Mucosa of descending colon (tissue), 3 donors: ENCODE results near the gene GALNT1. TPM values are rescaled to one million over a fixed set of nuclear protein-coding genes. Genes with fewer than 3 reads are reported as not detected.
A peak's percentile ranks its signal among the peaks of the same experiment; 100 is the strongest.

Experiments
- ATAC-seq: fragments of 200-7000 bp; cut with Tn5 transposase; one replicate; pipeline ENCODE4 v1.9.1; 2020; ENCODE audit warnings: mild to moderate bottlenecking, moderate library complexity
- DNase-seq, 3 donors: peaks; one replicate each; pipeline ENCODE4 v3.0.0-alpha.2; 2020
- H3K36me3 ChIP-seq: fragments of 200-600 bp; one replicate; pipeline ENCODE4 v1.8.0; 2021; ENCODE audit warnings: low read depth, mild to moderate bottlenecking
- H3K4me1 ChIP-seq: fragments of 200-600 bp; one replicate; pipeline ENCODE4 v1.8.0; 2021; ENCODE audit warnings: low read depth, mild to moderate bottlenecking
- H3K4me3 ChIP-seq: fragments of 200-600 bp; one replicate; pipeline ENCODE4 v1.8.0; 2021; ENCODE audit warnings: mild to moderate bottlenecking
- H3K9me3 ChIP-seq: fragments of 200-600 bp; one replicate; pipeline ENCODE4 v1.8.0; 2021; ENCODE audit warnings: mild to moderate bottlenecking
- intact Hi-C, 2 donors: fragments of 100-400 bp; cut with DNase I in 1 of 2; cut with micrococcal nuclease in 1 of 2; formaldehyde crosslinking; loops; one replicate each; pipeline versions ENCODE4 v1.11.0 to v1.11.1; 2022; cut with DNase I, micrococcal nuclease
- microRNA-seq: library from miRNA; unstranded; fragments of <30 nt; microRNA quantifications from one replicate; pipeline ENCODE4, GENCODE V29; 2019
- total RNA-seq, 3 donors: library from RNA; stranded (reverse); fragmentation: NEBNext Ultra II Directional in 2 of 3; extraction: Animal tissue kit (Norgen Biotek cat#: 25700) in 2 of 3; gene quantifications; one replicate each; pipeline versions ENCODE4 v1.2.1 to v1.2.4, GENCODE V29; 2021 to 2023
- TF ChIP-seq, protein P1 (sequence below): fragments of 200-600 bp; IDR thresholded peaks from one replicate; pipeline ENCODE4 v1.8.0; 2022; ENCODE audit warnings: antibody characterized with exemption, mild to moderate bottlenecking
- donor health status: DM: no; HTN: no; CAD: no; lungs with moderate emphysema.
- donor health status: DM: no; HTN: no; CAD: no.
- donor health status: DM: no; HTN: yes; CAD: no.

GALNT1 gene
- total RNA-seq, 3 donors from 2014 or later: 82.7 to 118 (median 109) TPM

DNA sequence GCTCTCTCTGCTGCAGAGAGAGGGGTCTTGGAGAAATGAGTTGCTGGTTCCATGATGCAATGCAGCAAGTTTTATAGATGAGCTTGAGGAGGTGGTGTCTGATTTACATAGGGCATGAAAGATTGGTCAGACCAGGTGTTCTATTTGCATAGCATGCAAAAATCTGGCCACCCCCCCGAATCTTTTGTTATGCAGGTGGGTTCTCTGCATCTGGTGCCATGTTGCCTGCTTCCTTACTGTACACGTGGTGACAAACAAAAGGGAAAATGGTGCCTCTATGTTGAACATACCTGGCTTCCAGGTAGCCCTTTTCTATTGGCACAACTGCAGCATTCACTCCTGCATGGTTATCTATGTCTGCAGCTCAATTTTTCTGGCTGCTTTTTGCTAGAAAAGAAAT is 169.4 kb downstream of the GALNT1 start:
- H3K4me1 ChIP-seq: no peaks in the 10 kb centered on the region
- H3K9me3 ChIP-seq: no peaks in the 10 kb centered on the region
- intact Hi-C loops: loop anchor here in 1 of 2 donors (10.0 kb wide), 1 partner anchor 204 kb away; no protein-coding TSS in a partner anchor
- H3K4me3 ChIP-seq: no peak overlapping the region
- H3K36me3 ChIP-seq: no peaks in the 10 kb centered on the region
- DNase-seq (no peak), ATAC-seq (no peak)
- TF ChIP-seq, protein P1, sequence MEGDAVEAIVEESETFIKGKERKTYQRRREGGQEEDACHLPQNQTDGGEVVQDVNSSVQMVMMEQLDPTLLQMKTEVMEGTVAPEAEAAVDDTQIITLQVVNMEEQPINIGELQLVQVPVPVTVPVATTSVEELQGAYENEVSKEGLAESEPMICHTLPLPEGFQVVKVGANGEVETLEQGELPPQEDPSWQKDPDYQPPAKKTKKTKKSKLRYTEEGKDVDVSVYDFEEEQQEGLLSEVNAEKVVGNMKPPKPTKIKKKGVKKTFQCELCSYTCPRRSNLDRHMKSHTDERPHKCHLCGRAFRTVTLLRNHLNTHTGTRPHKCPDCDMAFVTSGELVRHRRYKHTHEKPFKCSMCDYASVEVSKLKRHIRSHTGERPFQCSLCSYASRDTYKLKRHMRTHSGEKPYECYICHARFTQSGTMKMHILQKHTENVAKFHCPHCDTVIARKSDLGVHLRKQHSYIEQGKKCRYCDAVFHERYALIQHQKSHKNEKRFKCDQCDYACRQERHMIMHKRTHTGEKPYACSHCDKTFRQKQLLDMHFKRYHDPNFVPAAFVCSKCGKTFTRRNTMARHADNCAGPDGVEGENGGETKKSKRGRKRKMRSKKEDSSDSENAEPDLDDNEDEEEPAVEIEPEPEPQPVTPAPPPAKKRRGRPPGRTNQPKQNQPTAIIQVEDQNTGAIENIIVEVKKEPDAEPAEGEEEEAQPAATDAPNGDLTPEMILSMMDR: no peak

DNA sequence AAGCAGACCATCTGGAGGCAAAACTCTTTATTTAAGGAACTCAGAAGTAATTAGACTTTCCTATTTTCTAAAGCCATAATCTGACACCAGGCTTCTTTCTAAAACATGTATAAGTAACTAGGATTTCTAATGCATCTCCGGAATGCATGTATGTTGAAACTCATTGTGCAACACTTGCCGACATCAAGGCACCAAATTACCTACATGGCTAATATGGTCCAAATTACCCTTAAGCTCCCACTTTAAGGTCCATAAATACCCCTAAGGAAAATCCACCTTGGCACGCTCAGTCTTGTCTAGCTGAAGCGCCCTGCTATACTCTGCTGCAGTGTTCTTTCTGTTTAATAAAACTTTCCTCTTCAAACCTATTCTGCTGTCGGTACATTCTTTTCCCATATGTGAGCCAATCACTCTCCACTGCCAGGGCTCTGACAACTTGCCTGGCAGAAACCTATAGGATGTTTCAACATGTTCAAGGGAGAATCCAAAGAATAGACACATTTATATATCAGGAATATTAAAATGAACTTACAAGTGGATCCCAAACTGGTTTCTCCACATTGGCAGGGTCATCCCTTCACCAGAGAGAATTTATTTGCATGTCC is 171.9 kb downstream of the GALNT1 start:
- TF ChIP-seq, protein P1: no peak
- H3K9me3 ChIP-seq: no peaks in the 10 kb centered on the region
- intact Hi-C loops: loop anchor here in 1 of 2 donors (10.0 kb wide), 1 partner anchor 201 kb away; no protein-coding TSS in a partner anchor
- no peaks in the 10 kb centered on the region for H3K36me3 ChIP-seq
- DNase-seq: no peak
- H3K4me1 ChIP-seq: no peaks in the 10 kb centered on the region
- ATAC-seq: no peak
- H3K4me3 ChIP-seq: no peak overlapping the region

DNA sequence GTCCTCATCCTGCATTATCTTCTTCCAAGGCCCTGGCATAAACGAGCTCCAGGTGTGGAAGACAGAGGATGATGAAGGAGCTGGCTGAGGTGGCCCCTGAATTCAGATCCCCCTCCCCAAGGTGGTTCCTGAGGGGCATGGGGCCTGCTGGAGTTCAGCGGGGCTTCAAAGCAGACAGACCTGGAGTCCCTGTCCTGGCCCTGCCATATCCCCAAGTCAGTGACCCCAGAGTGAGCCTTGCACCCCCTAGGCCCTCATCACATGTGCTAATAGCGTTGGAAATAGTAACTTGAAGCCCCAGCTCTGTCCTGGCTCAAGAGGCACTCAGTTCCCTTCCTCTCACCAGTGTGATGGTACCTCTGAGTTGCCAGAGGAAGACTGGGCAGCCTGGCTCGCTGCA is 172.9 kb downstream of the GALNT1 start:
- intact Hi-C loops: loop anchor here in 1 of 2 donors (10.0 kb wide), 1 partner anchor 200 kb away; no protein-coding TSS in a partner anchor
- DNase-seq (no peak), ATAC-seq (no peak)
- no peaks in the 10 kb centered on the region for H3K9me3 ChIP-seq
- TF ChIP-seq, protein P1: no peak
- H3K36me3 ChIP-seq: no peaks in the 10 kb centered on the region
- H3K4me1 ChIP-seq: no peaks in the 10 kb centered on the region
- H3K4me3 ChIP-seq: no peak overlapping the region

DNA sequence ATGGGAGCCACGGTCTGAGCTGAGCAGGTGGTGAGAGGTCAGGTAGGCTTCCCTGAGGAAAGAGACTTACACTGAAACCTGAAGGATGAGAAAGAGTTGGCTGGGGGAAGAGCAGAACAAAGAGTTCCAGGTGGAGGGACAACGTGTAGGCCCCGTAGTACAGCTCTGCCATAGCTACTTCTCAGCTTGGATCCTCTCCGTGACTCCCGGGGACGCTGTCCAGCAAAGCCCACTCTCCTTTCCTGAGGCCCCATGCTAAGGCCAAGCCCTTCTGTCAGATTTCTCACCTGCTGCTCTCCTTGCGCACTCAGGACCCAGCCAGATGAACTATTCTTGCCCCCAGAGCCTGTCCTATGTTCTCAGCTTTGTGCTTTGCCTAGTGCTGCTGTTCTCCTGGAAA is 173.8 kb downstream of the GALNT1 start:
- H3K36me3 ChIP-seq: no peaks in the 10 kb centered on the region
- no peaks in the 10 kb centered on the region for H3K4me1 ChIP-seq
- H3K4me3 ChIP-seq: no peak overlapping the region
- ATAC-seq (no peak), DNase-seq (no peak)
- H3K9me3 ChIP-seq: no peaks in the 10 kb centered on the region
- TF ChIP-seq, protein P1: no peak
- intact Hi-C loops: loop anchor here in 1 of 2 donors (10.0 kb wide), 1 partner anchor 199 kb away; no protein-coding TSS in a partner anchor

DNA sequence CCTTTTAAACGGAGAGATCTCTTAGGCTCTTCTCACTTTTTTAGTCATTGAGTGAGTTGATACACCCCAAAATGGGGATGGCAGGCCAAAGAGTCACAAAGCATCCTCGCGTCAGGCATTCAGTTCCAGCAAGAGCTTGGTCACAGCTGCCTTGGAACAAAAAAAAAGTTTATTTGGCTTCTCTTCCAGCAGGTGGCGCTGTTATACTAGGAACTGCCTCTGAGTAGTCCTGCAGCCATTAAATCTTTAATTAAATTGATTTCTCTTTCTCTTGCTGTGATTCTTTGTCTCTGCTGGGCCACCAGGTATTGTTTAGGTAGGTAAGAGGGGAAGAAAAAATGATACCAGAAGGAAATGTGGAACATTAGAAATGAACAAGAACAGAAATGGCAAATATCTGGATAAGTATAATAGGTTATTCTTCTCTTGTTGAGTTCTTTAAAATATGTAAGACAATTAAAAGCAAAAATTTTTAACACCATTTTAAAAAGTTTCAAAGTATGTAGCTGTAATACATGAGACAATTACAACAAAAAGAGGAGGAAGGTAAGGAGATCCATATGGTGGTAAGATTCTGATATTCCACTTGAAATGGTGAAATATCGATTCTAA is 175.1 kb downstream of the GALNT1 start:
- TF ChIP-seq, protein P1: peak; percentile 34
- intact Hi-C loops: loop anchor here in 1 of 2 donors (10.0 kb wide), 1 partner anchor 198 kb away; no protein-coding TSS in a partner anchor
- Histone ChIP-seq H3K36me3 (no peaks in the 10 kb centered on the region), H3K9me3 (no peaks in the 10 kb centered on the region), H3K4me3 (no peak overlapping the region), H3K4me1 (no peaks in the 10 kb centered on the region)
- peak; percentile 77 for ATAC-seq
- peak in 1 of 3 donors; percentile 60 for DNase-seq

Small RNA genes lying within 50 kb of the gene (microRNA-seq; reads per million reads assigned to microRNA genes)
- not detected for gene MIR3975

Other genes with a start within 250 kb of the GALNT1 start
- gene ZNF24, start 237.3 kb upstream of the GALNT1 start, total RNA-seq: 10 to 100 TPM; 44.1 to 58.3 (median 48.9) TPM
- gene ZNF396, start 204.4 kb upstream of the GALNT1 start, total RNA-seq: 1 to 10 TPM; 2.7 to 6.1 (median 2.8) TPM
- 10 to 100 TPM; 28.0 to 46.7 (median 32.2) TPM for gene INO80C, start 83.8 kb upstream of the GALNT1 start, total RNA-seq